ENCODE measurements around the gene HMX3. TPM values are rescaled to one million over a fixed set of nuclear protein-coding genes. Genes with fewer than 3 reads are reported as not detected.

The HMX3 gene
- total RNA-seq: not detected
- long read RNA-seq: 0 reads

GRCh38 chr10:123135415-123136141 lies at the start of gene HMX3:
Gene HMX3, plus strand, starts transcription at chr10:123135970. Its CDS starts 81 bp downstream, at chr10:123136051.
- H3K9me3 ChIP-seq: no peaks in the 10 kb centered on the region
- DNase-seq (no peak), ATAC-seq (no peak)
- TF ChIP-seq, protein P1, sequence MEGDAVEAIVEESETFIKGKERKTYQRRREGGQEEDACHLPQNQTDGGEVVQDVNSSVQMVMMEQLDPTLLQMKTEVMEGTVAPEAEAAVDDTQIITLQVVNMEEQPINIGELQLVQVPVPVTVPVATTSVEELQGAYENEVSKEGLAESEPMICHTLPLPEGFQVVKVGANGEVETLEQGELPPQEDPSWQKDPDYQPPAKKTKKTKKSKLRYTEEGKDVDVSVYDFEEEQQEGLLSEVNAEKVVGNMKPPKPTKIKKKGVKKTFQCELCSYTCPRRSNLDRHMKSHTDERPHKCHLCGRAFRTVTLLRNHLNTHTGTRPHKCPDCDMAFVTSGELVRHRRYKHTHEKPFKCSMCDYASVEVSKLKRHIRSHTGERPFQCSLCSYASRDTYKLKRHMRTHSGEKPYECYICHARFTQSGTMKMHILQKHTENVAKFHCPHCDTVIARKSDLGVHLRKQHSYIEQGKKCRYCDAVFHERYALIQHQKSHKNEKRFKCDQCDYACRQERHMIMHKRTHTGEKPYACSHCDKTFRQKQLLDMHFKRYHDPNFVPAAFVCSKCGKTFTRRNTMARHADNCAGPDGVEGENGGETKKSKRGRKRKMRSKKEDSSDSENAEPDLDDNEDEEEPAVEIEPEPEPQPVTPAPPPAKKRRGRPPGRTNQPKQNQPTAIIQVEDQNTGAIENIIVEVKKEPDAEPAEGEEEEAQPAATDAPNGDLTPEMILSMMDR (IDR thresholded peaks at IDR 0.05): no peak
- H3K27me3 ChIP-seq (ENCODE audit: low read depth): peaks cover 100% of the 10 kb centered on the region
- no peaks in the 10 kb centered on the region for H3K36me3 ChIP-seq
- H3K27ac ChIP-seq: no peak within 1 kb of the TSS
- intact Hi-C loops (cut with DNase I): no loop called here
- H3K4me3 ChIP-seq: peak within 1 kb of the TSS; percentile 53
- H3K4me1 ChIP-seq: peaks cover 61% of the 10 kb centered on the region

DNA sequence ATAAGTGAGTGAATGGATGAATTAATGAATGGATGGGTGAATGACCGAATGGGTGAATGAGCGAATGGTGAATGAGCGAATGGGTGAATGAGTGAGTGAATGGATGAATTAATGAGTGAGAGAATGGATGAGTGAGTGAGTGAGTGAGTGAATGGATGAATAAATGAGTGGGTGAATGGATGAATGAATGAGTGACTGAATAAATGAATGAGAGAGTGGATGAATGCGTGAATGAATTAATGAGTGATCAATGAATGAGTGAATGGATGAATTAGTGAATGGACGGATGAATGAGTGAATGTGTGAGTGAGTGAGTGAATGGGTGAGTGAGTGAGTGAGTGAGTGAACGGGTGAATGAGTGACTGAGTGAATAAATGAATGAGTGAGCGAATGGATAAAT lies 49.5 kb upstream of the HMX3 start:
- Histone ChIP-seq H3K4me3 (no peak overlapping the region), H3K27me3 (ENCODE audit: low read depth) (no peaks in the 10 kb centered on the region), H3K4me1 (no peaks in the 10 kb centered on the region), H3K27ac (no peak overlapping the region), H3K9me3 (no peaks in the 10 kb centered on the region), H3K36me3 (no peaks in the 10 kb centered on the region)
- ATAC-seq (no peak), DNase-seq (no peak)
- TF ChIP-seq, protein P1 (IDR thresholded peaks at IDR 0.05): no peak
- intact Hi-C loops (cut with DNase I): no loop called here

DNA sequence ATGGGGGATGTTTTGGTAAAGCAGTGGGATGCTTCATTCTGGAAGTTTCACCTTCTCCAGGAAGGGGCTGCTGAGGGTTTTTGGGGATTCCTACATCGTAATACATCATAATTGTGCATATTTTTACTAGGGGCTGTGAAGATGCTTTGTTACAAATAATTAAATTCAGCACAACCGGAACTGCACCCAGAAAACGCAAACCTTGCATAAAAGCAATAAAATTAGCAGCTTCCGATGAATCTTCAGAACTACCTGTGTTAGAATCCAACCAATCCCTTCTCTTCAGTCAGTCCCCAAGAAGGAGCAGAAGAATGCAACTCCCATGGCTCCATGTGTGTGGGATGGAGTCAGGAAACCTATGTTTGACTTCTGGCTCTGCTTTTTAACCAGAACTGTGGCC lies 48.4 kb upstream of the HMX3 start:
- Histone ChIP-seq H3K36me3 (no peaks in the 10 kb centered on the region), H3K9me3 (no peaks in the 10 kb centered on the region), H3K4me3 (no peak overlapping the region), H3K4me1 (no peaks in the 10 kb centered on the region), H3K27me3 (ENCODE audit: low read depth) (no peaks in the 10 kb centered on the region), H3K27ac (no peak overlapping the region)
- ATAC-seq (no peak), DNase-seq (no peak)
- TF ChIP-seq, protein P1 (IDR thresholded peaks at IDR 0.05): no peak
- intact Hi-C loops (cut with DNase I): no loop called here

- TF ChIP-seq, protein P1 (IDR thresholded peaks at IDR 0.05): no peak
- Histone ChIP-seq H3K27me3 (ENCODE audit: low read depth) (no peaks in the 10 kb centered on the region), H3K36me3 (no peaks in the 10 kb centered on the region), H3K27ac (no peak overlapping the region), H3K9me3 (no peaks in the 10 kb centered on the region), H3K4me3 (no peak overlapping the region), H3K4me1 (no peaks in the 10 kb centered on the region)
- intact Hi-C loops (cut with DNase I): no loop called here
- DNase-seq (no peak), ATAC-seq (no peak)
Measured at GRCh38 chr10:123087786-123088185, 48.0 kb upstream of the HMX3 start.

- H3K36me3 ChIP-seq: no peaks in the 10 kb centered on the region
- no peak overlapping the region for H3K4me3 ChIP-seq
- H3K27ac ChIP-seq: no peak overlapping the region
- no peaks in the 10 kb centered on the region for H3K4me1 ChIP-seq
- intact Hi-C loops (cut with DNase I): no loop called here
- TF ChIP-seq, protein P1 (IDR thresholded peaks at IDR 0.05): no peak
- no peak for DNase-seq
- no peak for ATAC-seq
- no peaks in the 10 kb centered on the region for H3K27me3 ChIP-seq (ENCODE audit: low read depth)
- no peaks in the 10 kb centered on the region for H3K9me3 ChIP-seq
Measured at GRCh38 chr10:123092635-123093414, 42.9 kb upstream of the HMX3 start.
